PC-3 (cell line): Measurements from ENCODE around the gene TNFRSF4.

Source experiments
- EZH2 ChIP-seq: fragments of 300-600 bp; sonication (generic); IDR thresholded peaks from one replicate; pipeline ENCODE4 v1.6.1; 2017; ENCODE audit warnings: antibody characterized with exemption, mild to moderate bottlenecking, low read length; ENCODE audit not compliant: unreplicated experiment
- EZH2phosphoT487 ChIP-seq: fragments of 300-600 bp; sonication (generic); IDR thresholded peaks from 2 replicates; pipeline ENCODE4 v1.6.1; 2018; ENCODE audit warnings: mild to moderate bottlenecking, antibody characterized with exemption, low read length, borderline replicate concordance
- TF ChIP-seq, protein P1 (sequence below): fragments of 300-600 bp; sonication (generic); conservative IDR thresholded peaks from 2 replicates; pipeline ENCODE4 v1.5.1; 2017; ENCODE audit warnings: antibody characterized with exemption, low read depth, mild to moderate bottlenecking, low read length

DNA sequence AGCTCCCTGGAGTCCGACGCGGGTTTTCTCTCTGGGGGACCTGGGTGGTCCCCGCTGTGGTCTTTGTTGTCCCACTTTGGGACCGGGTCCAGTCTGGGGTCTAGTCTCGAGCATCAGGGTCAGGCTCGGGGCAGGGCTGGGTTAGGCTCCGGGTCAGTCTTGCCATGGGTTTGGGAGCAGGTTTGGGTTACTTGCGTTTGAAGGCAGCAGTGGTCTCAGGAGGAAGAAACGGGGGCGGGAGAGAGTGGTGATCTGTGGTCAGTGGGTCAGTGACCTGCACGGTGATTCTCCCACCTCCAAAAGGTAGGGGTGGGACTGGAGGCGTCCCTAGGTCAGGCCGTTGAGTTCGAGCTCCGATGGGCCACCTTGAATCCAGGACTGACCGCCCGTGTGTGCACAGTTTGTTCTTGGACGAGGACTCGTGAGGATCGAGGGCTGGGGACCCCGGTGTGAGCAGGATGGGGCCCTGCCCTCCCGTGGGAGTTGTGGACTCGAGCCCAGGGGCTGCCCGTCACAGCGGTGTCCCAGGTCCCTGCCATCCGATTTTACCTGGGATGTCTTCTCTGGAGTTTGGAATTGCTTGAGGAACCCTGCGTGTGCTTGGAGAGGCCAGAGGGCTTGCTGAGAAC lies 20.3 kb upstream of the TNFRSF4 start:
- TF ChIP-seq, protein P1, sequence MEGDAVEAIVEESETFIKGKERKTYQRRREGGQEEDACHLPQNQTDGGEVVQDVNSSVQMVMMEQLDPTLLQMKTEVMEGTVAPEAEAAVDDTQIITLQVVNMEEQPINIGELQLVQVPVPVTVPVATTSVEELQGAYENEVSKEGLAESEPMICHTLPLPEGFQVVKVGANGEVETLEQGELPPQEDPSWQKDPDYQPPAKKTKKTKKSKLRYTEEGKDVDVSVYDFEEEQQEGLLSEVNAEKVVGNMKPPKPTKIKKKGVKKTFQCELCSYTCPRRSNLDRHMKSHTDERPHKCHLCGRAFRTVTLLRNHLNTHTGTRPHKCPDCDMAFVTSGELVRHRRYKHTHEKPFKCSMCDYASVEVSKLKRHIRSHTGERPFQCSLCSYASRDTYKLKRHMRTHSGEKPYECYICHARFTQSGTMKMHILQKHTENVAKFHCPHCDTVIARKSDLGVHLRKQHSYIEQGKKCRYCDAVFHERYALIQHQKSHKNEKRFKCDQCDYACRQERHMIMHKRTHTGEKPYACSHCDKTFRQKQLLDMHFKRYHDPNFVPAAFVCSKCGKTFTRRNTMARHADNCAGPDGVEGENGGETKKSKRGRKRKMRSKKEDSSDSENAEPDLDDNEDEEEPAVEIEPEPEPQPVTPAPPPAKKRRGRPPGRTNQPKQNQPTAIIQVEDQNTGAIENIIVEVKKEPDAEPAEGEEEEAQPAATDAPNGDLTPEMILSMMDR, result no peak
- TF ChIP-seq EZH2 (no peak), EZH2phosphoT487 (no peak)
